NCI-H2196 (cell line): ENCODE measurements around the gene CMTM4.
"Not testable (repeated sequence)": the region's sequence is repeated elsewhere in the genome, so short reads cannot be mapped to it uniquely, and the experiment has no call there.

Source experiments
- DNase-seq: peaks from one replicate; lab custom pipeline; 2025; ENCODE audit not compliant: unreplicated experiment; lab: John Stamatoyannopoulos, UW

CMTM4 gene

DNA sequence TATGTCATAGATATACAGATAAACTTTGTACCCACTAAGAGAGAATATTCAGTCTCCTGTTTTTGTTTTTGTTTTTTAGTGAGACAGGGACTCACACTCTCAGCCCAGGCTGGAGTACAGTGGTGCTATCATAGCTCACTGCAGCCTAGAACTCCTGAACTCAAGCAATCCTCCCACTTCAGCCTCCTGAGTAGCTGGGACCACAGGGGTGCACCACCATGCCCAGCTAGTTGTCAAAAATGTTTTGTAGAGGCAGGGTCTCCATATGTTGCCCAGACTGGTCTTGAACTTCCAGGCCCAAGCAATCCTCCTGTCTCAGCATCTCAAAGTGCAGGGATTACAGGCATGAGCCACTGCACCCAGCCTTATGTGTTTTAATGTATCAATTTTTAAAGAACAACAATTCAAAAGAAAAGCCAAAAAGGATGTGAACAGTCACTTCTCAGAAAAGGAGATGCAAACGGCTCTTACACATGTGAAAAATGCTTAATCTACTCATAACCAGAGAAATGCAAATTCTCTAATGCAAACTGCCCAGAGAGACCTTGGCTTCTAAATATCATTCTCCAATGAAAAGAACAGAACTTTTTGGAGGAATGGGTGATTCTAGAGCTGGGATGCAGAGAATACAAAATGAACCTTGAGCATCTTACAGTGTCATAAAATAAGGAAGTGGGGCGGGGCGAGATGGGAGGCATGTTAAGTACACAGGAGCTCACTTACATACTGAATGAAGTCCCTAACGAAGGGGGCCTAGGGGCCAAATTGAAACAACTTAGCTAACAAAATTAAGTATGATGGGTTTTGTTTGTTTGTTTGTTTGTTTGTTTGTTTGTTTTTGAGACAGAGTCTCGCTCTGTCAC lies 99.3 kb downstream of the CMTM4 start:
- DNase-seq: no peak

DNA sequence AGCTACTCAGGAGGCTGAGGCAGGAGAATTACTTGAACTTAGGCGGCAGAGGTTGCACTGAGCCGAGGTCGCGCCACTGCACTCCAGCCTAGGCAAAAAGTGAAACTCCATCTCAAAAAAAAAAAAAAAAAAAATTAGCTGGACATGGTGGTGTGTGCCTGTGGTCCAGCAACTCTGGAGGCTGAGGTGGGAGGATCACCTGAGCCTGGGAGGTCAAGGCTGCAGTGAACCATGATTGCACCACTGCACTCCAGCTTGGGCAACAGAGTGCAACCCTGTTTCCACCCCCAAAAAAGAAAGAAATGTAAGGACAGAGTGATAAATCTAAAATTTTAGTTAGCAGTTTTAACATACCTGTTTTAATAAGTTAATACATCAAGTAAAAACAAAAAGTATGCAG lies 100.0 kb downstream of the CMTM4 start:
- not testable (repeated sequence) for DNase-seq

DNA sequence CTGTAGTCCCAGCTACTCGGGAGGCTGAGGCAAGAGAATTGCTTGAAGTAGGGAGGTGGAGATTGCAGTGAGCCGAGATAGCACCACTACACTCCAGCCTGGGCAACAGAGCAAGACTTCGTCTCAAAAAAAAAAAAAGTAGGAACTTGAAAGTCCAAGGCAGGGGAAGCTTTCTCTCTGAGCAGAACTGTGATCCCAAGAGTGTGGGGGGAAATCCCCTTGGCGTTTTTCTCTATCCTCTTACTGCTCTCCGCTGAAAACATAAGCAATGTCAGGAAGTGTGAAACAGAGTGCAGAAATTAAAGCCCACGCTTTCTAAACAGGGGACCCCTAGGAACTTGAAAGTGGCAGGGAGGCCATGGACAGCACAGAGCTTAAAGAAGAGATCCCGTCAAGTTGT lies 101.8 kb downstream of the CMTM4 start:
- DNase-seq: no peak

DNA sequence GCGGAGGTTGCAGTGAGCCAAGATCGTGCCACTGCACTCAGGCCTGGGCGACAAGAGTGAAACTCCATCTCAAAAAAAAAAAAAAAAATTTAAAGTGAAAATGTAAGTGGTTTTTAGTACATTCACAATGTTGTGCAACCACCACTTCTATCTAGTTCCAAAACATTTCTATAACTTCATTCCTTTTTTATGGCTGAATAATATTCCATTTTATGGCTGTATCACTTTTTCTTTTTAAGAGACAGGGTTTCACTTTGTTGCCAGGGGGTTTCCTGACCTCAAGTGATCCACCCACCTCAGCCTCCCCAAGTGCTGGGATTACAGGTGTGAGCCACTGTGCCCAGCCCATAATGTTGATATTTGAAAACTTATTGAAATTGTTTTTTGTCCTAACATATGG lies 103.7 kb downstream of the CMTM4 start:
- no peak for DNase-seq

DNA sequence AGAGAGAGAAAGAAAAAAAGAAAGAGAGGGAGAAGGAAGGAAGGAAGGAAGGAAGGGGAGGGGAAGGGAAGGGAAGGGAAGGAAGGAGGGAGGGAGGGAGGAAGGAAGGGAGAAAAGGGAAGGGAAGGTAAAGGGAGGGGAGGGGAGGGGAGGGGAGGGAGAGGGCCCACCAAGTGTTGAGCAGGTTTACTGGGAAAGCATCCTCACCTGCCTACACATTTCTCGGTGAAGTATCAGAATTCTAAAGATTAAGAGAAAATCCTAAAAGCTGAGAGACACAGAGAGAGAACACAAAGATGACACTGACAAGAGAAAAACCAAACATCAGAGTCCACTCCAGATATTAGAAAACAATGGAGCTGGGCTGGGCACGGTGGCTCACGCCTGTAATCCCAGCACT lies 104.3 kb downstream of the CMTM4 start:
- DNase-seq: no peak

DNA sequence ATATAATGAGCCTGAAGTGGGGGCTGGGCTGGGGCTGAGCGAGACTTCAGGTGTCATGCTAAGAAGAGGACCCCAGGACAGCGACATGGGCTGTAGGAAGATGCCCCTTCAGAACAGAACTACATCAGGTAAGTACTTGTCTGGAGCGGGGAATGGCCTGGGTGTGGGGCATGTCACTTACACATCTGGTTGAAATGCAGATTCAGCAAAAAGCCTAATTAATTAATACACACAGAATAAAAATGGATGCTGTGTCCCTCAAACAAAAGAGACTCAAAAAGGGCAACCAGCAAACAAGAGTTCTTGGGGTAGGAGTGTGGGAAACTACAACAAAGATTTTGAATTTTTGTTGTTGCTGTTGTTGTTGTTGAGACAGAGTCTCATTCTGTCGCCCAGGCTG lies 105.5 kb downstream of the CMTM4 start:
- no peak for DNase-seq

DNA sequence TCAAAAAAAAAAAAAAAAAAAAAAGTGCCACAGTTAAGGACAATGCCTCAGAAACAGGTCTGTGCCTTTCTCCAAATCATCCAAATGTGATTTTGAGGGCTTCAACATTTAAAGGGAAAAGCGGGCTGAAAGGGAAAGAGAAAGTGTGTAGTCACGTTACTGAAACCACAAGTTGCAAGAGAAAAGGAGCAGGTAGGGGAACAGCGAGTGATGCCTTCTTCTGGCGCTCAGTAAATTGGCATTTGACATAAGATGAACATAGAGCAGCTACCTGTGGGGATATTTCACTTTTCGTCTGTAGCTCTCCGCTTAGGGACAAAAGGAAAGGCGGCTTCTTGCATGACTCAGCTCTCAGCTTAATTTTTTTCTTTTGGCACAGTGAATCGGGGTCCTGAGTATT lies 106.2 kb downstream of the CMTM4 start:
- DNase-seq: no peak

DNA sequence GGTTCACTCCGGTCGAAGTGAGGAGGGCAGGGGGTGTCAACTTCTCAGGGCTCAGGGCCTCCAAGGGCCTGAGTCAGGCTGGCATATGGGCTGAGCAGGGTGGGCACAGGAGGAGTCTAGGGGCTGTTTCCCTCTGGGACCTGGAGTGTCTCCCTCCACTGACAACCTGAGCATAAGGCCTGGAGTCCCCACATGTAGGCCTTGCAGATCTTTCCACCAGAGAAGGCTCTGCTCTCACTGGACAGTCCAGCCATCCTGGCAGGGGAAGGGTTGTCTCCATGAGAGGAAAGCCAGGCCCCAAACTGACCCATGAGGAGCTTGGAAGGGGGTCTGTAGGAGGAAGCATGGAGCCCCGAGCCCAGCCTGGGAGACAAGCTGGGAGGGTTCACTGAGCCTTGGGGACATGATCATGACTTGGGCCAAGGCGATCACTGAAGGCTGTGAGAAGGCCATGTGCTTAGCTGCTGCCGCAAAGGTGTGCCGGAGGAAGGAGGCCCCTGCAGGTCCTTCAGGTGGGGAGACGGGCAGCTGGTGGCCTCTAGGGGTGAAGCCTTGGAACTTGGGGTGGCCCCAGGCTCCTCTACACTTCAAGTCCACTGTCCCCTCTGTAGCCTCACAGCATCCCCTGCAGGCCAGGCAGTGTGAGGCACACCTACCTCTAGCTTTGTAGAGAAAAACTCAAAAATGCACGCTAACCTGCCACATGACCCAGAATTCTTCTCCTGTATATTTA lies 107.4 kb downstream of the CMTM4 start:
- DNase-seq: no peak

DNA sequence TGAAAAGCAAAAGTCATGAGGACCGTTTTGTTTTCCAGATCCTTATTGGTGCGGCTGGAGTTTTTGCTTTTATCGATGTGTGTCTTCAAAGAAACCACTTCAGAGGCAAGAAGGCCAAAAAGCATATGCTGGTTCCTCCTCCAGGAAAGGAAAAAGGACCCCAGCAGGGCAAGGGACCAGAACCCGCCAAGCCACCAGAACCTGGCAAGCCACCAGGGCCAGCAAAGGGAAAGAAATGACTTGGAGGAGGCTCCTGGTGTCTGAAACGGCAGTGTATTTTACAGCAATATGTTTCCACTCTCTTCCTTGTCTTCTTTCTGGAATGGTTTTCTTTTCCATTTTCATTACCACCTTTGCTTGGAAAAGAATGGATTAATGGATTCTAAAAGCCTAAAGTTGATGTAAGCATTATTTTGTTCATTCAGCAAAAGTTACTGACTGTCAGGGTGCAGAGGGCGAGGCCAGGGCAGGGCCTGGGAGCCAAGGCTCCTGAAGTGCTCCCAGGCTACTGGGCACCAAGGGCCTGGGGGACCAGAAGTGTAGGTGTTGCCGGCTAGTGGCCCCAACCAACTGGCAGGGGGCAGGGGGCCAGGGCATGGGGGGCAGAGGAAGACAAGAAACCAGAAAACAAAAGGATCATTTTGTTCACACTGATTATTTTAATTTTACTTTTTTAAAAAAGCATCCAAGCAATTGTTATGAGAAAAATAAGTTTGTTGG lies 108.5 kb downstream of the CMTM4 start:
- no peak for DNase-seq

DNA sequence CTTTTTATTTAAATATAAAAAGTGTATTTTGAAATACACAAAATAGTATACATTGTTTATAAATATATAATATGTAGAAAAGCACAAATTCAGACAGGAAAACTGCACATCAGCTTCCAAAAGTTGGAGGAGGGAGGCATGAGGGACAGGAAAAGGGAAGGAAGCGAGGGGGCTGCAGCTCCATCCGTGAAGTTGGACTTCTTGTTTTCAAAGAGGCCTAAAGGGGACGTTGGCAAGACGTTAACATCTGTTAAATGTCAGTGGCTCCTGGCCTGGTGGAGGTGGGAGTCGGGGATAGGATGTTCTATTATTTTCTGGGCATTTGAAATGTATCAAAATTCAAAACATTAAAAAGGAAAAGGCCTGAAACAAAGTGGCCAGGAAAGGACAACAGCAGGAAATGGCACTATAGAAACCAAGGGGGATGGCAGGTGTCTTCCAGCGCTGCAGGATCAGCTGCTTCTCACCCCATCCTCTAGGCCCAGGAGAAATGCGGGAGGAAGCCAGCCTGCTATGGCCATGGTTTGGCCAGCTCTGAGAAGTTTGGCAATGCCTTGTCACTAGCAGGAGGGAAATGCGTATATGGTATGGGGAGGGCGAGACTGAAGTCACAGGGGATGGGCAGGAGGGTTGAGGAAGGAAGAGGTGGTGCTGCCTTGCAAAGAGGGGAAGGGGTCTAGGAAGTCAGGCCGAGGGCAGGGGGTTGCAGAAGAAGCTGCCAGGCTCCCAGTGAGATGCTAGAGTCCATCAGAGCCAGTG lies 110.9 kb downstream of the CMTM4 start:
- no peak for DNase-seq

DNA sequence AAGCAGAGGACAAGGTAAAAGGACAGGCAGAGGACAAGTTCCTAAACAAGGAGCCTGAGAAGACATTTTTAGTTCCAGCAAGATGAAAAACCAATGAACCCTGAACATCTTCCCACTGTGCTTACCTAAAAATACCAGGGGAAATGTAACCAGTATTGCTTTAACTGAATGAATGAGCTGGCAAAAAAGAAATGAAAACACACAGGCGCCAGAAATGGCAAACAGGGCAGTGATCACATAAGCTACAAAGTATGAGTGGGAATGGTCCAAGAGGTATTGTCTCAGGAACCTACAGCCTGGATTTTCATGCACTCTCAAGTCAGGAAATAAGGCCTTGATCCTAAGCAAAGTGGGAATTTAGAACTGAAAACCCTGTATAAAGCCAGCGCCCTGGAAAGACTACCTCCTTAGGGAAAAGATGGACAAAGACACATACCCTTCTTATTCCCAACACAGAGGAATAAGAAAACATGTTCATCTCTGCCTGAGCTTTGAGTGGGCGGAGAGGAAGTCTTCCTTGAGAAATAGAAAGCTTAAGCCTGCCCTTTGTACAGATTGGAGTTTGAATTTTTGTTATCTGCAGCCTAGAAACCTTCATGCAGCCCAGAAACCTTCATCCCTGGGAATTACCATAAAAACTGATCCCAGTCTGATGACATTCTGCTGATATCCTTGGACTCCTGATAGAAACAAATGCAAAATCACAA lies 115.1 kb downstream of the CMTM4 start:
- no peak for DNase-seq

DNA sequence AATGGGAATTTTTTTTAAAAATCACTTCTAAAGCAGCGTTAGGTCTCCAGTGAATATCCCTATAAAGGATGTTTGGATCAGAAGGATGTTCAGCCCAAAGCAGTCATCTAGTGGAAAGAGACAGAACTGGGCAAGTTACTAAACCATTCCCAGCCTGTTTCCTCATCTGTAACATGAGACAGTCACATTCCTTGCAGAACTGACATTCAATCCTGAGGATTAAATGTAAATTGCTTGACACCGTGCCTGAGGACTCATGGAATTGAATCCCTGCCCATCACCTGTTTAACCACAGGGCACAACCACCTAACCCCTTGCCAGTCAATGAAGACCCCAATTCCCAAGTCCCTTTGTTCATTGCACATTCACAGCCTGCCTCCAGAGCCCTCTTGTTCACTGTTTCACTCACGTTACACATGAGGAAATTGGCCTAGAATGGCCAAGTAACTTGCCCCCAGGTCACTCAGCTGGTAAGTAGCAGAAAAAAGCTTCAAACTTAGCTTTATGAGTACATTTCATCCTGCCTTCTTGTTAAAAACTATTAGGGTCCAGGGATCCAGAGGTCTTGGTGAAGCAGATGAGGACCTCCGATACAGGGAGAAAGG lies 115.8 kb downstream of the CMTM4 start:
- DNase-seq: no peak

DNA sequence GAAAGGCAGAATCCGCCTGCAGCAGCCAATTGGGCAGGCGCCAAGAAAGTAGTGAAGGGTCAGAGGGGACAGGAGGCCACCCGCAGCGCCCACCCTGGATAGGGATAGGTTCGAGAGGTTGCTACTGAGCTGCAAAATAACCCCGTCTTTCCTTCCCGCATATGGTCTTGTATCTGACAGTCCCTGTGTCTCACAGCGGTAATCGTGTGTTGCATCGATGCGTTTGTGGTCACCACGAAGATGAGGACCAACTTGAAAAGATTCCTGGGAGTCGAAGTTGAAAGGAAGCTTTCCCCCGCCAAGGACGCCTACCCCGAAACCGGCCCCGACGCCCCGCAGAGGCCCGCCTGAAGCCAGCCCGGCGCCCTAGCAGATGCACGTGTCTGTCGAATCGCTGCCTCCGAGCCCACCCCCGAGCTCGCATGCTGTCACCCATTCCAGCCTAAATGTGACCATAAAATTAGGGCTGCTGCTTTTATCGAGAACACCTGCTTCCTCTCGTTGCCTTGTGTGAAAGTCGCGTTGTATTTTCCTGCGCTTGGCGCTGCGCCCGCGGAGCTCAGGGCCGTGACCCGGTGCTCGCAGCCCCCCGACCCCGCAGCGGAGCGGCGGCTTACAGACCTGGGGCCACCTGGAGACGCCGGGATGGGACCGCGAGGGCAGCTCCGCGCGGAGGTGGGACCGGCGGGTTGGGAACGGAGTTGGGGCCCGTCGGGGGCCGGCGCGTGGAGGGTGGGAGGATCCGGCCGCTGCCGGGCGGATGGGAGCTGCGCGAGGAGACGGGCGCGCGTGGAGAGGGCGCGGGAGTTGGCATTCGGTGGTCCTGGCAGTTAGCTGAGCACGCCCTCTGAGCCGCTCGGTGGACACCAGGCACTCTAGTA lies 117.7 kb downstream of the CMTM4 start, which contains the start of gene CMTM2:
TSS of gene CMTM2 (plus strand) at position 813 of the 881 bp plus-strand sequence. CDS start 145 bp downstream, outside the sequence.
- DNase-seq: no peak

DNA sequence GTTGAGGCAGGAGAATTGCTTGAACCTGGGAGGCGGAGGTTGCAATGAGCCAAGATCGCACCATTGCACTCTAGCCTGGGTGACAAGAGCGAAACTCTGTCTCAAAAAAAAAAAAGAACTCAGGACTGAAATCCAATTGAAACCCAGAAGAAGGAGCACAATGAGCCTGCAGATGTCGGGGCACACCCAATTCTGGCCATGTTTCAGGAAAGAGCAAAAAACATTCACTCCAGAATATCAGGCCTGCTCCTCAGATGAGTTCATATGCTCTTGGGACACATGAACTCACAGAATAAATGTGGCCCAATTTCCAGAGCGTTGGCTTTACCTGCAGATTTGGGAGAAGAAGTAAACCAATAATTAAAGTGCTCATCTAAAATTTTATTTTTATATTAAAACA lies 120.2 kb downstream of the CMTM4 start:
- DNase-seq: no peak

DNA sequence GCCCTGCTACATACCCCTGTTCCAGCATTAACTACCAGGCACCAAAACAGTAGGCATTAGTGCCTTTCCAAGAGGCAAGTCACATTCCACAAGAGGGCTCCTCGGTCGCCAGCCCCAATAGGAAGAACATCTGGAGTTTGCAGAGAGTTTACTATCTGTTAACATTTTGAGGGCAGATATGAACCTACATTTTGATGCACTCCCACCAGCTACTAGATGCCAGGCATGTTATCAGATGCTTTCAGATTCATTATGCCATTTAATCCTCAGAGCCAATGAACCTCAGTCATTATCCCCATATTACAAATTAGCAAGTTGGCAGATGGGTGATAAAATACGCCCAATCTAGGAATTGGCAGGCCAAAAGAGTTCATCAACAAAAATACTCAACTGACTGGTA lies 121.5 kb downstream of the CMTM4 start:
- no peak for DNase-seq

DNA sequence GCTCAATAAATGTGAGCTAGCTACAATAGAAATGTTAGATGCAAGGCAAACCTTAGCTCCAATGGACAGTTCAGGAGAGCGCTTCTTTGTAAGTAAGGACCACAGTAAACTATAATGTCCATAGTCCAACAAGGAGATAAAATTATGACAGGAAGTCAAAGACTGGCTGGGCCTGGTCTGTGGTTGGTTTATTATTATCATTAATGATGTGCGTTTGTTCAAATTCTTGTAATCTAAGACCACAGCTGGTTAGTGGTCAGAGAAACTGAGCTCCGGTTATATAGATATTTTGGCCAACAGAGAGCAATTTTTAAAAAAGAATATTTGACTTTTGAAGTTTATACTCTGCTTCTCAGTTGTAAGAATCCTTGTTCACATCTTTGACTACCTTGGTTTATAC lies 122.0 kb downstream of the CMTM4 start:
- DNase-seq: no peak

DNA sequence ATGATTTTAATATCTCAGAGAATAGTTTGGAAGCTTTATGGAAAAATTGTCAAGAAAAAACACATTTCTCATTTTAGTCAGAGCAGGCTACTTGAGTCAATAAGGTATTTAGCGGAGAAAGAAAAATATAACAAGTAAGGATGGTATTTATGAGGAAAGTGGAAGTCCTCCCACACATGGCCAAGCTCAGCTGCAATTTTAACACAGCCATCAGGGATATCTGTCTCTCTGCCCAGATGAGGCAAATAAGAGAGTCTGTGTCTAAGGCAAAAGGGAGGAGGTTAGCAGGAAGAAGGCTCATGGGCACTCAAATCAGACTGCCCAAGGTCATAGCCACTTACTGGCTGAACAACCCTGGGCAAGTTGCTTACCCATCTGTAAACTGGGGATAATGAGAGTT lies 122.5 kb downstream of the CMTM4 start:
- no peak for DNase-seq

DNA sequence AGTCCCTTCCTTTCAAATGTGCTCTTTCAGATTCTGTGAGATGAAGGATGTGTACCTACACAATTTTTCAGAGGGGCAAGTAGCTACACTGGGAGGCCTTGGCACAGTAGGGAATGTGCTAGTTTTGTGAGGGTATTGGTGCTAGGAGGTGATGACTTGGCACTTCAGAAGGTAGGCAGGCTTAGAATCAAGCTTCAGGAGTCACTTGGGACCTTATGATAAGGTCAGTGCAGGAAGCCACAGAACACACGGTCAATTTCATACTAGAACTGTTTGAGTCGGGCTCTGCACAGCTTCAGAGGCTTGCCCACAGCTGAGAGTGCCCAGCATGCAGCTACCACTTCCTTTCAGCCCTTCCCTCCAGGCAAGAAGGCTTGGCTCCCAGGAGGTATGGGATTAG lies 124.2 kb downstream of the CMTM4 start:
- no peak for DNase-seq

DNA sequence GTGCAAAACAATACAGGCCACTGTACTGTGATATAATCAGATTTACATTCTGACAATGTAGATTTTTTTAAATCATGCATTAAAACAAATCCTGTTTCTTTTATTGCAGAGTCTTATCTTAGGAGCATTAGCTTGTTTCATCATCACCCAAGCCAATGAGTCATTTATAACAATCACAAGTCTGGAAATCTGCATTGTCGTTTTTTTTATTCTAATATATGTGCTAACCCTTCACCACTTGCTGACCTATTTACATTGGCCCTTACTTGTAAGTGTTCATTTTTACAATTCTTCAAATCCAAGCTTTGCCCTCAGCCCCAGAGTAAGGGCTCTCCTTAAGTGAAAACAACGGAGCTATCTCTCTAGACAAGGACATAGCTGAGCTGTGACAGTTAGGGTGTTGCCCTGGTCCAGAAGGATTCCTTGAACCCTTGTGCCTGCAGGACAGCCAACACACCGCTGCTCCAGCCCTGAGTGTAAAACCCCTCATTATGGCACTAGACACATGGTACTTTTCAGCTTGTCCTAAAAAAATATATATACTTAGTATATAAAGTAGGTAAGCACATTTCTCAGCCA lies 126.6 kb downstream of the CMTM4 start:
- no peak for DNase-seq
